ENCODE data around the gene TRAPPC12. TPM values are rescaled to one million over a fixed set of nuclear protein-coding genes. Genes with fewer than 3 reads are reported as not detected.

TRAPPC12 gene
- total RNA-seq, 1 experiment from 2014 or later = 86.0 TPM

- Histone ChIP-seq H3K56ac (ENCODE audit: insufficient read length, low read depth, low read length) (no peak overlapping the region), H3K18ac (ENCODE audit: insufficient read length, low read depth, low read length) (no peak overlapping the region), H2BK15ac (ENCODE audit: low read depth, low read length) (no peak overlapping the region), H2AFZ (ENCODE audit: low read length) (no peak overlapping the region), H3K9me3 (ENCODE audit: control insufficient read depth, low read depth, low read length) (no peaks in the 10 kb centered on the region), H4K8ac (replicated peaks; ENCODE audit: insufficient read length, low read depth, low read length) (no peak overlapping the region), H3K14ac (ENCODE audit: insufficient read depth, low read length) (no peak overlapping the region), H3K23me2 (ENCODE audit: insufficient read length, low read depth, low read length, poor library complexity, severe bottlenecking) (no peaks in the 10 kb centered on the region), H3K23ac (ENCODE audit: insufficient read length, low read depth, low read length) (no peak overlapping the region), H2AK5ac (ENCODE audit: insufficient read length, low read length) (no peak overlapping the region), H4K5ac (ENCODE audit: insufficient read length, low read depth, low read length) (no peak overlapping the region), H3K27me3 (ENCODE audit: insufficient read depth, low read length) (no peaks in the 10 kb centered on the region), H3T11ph (ENCODE audit: low read length) (no peak overlapping the region), H3K79me2 (ENCODE audit: insufficient read depth, low read length) (no peaks in the 10 kb centered on the region), H2BK12ac (ENCODE audit: insufficient read length, low read depth, low read length) (no peak overlapping the region), H3K4me2 (ENCODE audit: insufficient read depth, insufficient read length, low read length) (no peak overlapping the region), H3K27ac (ENCODE audit: insufficient read length, low read depth, low read length) (no peak overlapping the region), H3K9ac (ENCODE audit: extremely low read depth, insufficient read length, low read length) (no peak overlapping the region), H4K20me1 (ENCODE audit: control insufficient read depth, insufficient read depth, insufficient read length) (no peaks in the 10 kb centered on the region), H4K91ac (ENCODE audit: insufficient read length, low read depth, low read length) (no peak overlapping the region), H2BK120ac (ENCODE audit: low read depth, low read length, poor library complexity, severe bottlenecking) (no peak overlapping the region), H3K4me1 (ENCODE audit: insufficient read depth, low read length) (no peaks in the 10 kb centered on the region), H2BK20ac (ENCODE audit: low read depth, low read length, poor library complexity, severe bottlenecking) (no peak overlapping the region), H3K79me1 (ENCODE audit: insufficient read depth, low read depth, low read length, poor library complexity, severe bottlenecking) (no peaks in the 10 kb centered on the region), H3K4ac (ENCODE audit: low read depth, low read length) (no peak overlapping the region), H2BK5ac (ENCODE audit: insufficient read length, low read length) (no peak overlapping the region)
- no peaks in the 10 kb centered on the region; the same call in 1 of the 2 replicates for H3K27me3 Mint-ChIP-seq (ENCODE audit: low read depth)
- WGBS (ENCODE audit: extremely low coverage, insufficient read length, low lambda C conversion rate) = no CpG with 5 or more reads among the region's 11 CpGs
- no peak for TF ChIP-seq CTCF (conservative IDR thresholded peaks at IDR 0.05)
- H3K4me3 Mint-ChIP-seq = no peak overlapping the region
- H3K27ac Mint-ChIP-seq = no peak overlapping the region; a peak in 1 of 7 replicates
- DNase-seq = no peak
- H3K36me3 Mint-ChIP-seq (ENCODE audit: insufficient read depth in 1 of 3, low read depth in 3 of 3) = peaks cover 15 to 47% (median 29%) of the 10 kb centered on the region in 3 experiments
- H3K9me3 Mint-ChIP-seq = no peaks in the 10 kb centered on the region
- peaks cover 3 to 5% of the 10 kb centered on the region in 2 experiments; a peak in 2 of 4 replicates for H3K4me1 Mint-ChIP-seq
These were observed 70.4 kb downstream of the TRAPPC12 start for GRCh38 chr2:3449936-3450335.

Measured in H9 (cell line).